Skeletal muscle tissue (tissue), 4 donors: Measurements from ENCODE around the gene PTPRN2. TPM values are rescaled to one million over a fixed set of nuclear protein-coding genes. Genes with fewer than 3 reads are reported as not detected.

Experiments used
- H3K27ac ChIP-seq: one replicate; pipeline ENCODE4 v1.7.0; 2013; ENCODE audit warnings: mild to moderate bottlenecking, low read depth, low read length, inconsistent platforms
- H3K27me3 ChIP-seq, 3 donors: one replicate each; pipeline ENCODE4 v1.7.0; 2013; ENCODE audit warnings: low read length in 3 of 3; ENCODE audit not compliant: control insufficient read depth in 3 of 3, insufficient read depth in 3 of 3
- H3K36me3 ChIP-seq, 3 donors: one replicate each; pipeline ENCODE4 v1.7.0; 2013; ENCODE audit warnings: low read length in 3 of 3; ENCODE audit not compliant: control insufficient read depth in 3 of 3, insufficient read depth in 3 of 3
- H3K4me1 ChIP-seq, 3 donors: one replicate each; pipeline ENCODE4 v1.7.0; 2013; ENCODE audit warnings: low read length in 3 of 3, mild to moderate bottlenecking in 3 of 3; ENCODE audit not compliant: control insufficient read depth in 3 of 3, insufficient read depth in 3 of 3
- H3K4me3 ChIP-seq, 3 donors: one replicate each; pipeline ENCODE4 v1.7.0; 2013; ENCODE audit warnings: low read length in 3 of 3
- H3K9ac ChIP-seq, 3 donors: one replicate each; pipeline ENCODE4 v1.7.0; 2013; ENCODE audit warnings: low read length in 3 of 3, mild to moderate bottlenecking in 3 of 3, moderate library complexity in 2 of 3, low read depth in 1 of 3
- H3K9me3 ChIP-seq, 3 donors: one replicate each; pipeline ENCODE4 v1.7.0; 2013; ENCODE audit warnings: low read length in 3 of 3; ENCODE audit not compliant: control insufficient read depth in 3 of 3
- total RNA-seq: library from RNA; depleted of rRNA; stranded (reverse); fragments of >200 nt; gene quantifications from one replicate; pipeline ENCODE4 v1.2.3, GENCODE V29; 2014
- donor health status: Osteomylitis.

PTPRN2 gene
- total RNA-seq, 1 donor from 2014 or later = 1.6 TPM

DNA sequence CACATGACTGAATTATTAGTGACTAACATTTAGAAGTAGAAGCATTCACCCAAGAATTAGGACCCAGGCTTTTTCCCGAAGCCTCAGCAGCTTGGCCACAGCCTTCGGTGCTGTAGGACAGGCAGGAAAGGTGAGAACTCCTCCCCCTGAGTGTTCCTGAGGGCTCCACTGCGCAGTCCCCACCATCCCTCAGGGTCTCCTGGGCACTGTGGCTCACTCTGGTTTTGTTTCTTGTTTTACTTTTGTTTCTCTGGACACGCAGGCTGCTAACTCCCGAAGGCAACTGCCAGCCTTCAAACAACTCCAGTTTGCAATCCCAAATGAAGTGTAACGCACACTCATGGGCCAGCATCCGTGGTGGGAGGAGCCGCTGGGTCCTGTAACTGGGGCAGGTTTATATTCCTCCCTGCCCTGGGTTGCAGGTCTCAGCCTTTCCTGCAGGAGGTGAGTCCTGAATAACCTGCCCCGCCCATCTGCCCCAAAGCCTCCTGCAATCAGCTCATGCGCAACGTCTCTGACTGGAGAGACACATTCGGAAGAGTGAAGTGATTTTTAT is 492.9 kb downstream of the PTPRN2 start:
- Histone ChIP-seq H3K36me3 (no peaks in the 10 kb centered on the region), H3K27me3 (peaks cover 0 to 2% (median 0%) of the 10 kb centered on the region in 3 donors), H3K9me3 (no peaks in the 10 kb centered on the region), H3K4me1 (no peaks in the 10 kb centered on the region), H3K4me3 (no peak overlapping the region), H3K9ac (no peak overlapping the region), H3K27ac (no peak overlapping the region)

DNA sequence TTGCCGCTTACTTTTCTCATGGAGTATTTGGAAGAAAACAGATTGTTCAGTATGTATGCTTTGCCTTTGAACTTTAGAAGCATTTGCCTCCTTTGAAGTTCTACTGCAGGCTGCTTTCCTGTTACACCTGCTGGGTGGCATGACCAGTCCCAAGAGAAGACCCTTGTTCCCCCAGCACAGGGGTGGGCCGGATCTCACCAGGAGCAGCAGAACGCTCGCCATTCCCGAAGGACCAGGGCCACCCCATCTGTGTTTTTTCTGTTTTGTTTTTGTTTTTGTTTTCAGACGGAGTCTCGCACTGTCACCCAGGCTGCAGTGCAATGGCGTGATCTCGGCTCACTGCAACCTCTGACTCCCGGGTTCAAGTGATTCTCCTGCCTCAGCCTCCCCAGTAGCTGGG is 493.6 kb downstream of the PTPRN2 start:
- no peaks in the 10 kb centered on the region for H3K4me1 ChIP-seq
- no peak overlapping the region for H3K9ac ChIP-seq
- H3K36me3 ChIP-seq = no peaks in the 10 kb centered on the region
- peaks cover 0 to 2% (median 0%) of the 10 kb centered on the region in 3 donors for H3K27me3 ChIP-seq
- H3K9me3 ChIP-seq = no peaks in the 10 kb centered on the region
- H3K27ac ChIP-seq = no peak overlapping the region
- H3K4me3 ChIP-seq = no peak overlapping the region

DNA sequence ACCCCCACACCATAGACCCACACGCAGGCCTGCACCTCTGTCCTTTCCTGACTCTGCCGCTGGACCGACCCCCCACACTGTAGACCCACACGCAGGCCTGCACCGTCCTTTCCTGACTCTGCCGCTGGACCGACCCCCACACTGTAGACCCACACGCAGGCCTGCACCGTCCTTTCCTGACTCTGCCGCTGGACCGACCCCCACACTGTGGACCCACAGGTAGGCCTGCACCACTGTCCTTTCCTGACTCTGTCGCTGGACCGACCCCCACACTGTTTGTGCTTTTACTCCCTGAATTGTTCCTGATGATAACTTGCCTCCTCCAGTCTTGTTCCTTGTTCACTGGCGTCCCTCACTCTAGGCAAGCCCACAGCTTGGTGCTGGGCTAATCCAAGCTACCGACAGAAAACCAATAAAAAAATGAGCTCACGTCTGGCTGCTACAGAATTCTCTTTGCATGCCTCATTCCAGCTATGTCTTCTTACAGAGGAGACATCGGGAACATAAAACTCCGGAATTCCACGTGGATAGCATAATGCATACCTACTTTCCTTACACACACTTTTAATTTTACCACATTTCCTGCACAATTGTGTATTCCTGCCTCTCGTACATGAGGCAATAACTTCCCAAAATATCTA is 494.3 kb downstream of the PTPRN2 start:
- Histone ChIP-seq H3K4me1 (no peaks in the 10 kb centered on the region), H3K4me3 (no peak overlapping the region), H3K9ac (no peak overlapping the region), H3K9me3 (no peaks in the 10 kb centered on the region), H3K27ac (no peak overlapping the region), H3K36me3 (no peaks in the 10 kb centered on the region), H3K27me3 (peaks cover 0 to 2% (median 0%) of the 10 kb centered on the region in 3 donors)

DNA sequence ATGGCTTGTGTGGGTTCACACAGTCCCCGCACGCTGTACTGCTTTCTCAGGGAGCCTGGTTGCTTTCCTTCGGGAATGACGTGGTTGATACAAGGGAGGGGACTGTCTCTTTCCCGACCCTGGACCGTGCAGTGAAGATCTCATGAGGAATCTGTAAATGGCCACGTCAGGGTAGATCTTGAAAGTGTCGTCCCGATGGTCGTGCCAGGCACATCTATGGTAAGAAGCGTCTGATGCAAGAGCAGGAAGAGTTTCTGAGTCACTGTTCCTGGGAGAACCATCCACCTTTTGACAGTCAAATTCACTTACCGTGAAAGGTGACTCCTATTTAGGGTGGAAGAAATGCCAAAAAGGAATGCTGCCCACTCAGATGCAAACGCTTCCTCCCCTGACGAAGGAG is 500.4 kb downstream of the PTPRN2 start:
- Histone ChIP-seq H3K9ac (no peak overlapping the region), H3K4me1 (no peaks in the 10 kb centered on the region), H3K36me3 (no peaks in the 10 kb centered on the region), H3K9me3 (no peaks in the 10 kb centered on the region), H3K27ac (no peak overlapping the region), H3K27me3 (no peaks in the 10 kb centered on the region), H3K4me3 (no peak overlapping the region)

DNA sequence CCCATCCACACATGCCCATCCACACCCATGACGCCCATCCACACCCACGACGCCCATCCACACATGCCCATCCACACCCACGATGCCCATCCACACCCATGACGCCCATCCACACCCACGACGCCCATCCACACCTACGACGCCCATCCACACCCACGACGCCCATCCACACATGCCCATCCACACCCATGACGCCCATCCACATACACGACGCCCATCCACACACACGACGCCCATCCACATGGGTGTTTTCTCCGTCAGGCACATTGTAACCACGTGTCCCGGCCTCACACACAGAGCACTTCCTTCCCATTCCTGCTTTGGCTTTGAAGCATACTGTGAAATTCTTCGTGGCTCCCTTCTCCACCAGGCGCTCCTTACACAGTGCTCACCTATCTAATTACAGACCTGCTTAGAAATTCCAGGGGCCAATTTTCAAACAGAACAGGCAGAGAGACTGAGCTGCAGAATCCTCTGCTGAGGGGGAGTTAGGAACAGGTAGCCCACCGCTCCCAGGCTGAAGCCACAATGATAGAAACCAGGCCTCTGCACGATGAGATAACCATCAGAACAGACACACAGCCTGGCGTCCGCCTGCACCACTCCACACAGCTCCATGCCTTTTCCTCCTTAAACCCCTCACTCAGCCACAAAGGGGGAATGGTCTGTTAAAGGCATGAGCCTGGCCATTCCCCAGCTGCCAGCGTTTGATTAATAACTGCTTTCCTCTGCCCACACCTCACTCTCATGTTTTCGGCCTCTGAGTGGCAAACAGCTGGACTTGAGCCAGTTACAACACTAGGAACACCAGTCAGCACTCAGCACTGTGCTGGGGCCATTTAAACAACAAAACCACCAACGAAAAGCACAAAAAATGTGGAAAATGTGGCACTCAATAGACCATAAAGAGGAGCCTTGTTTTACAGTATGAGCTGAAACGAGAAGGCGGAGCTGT is 501.6 kb downstream of the PTPRN2 start:
- H3K4me3 ChIP-seq = no peak overlapping the region
- no peaks in the 10 kb centered on the region for H3K36me3 ChIP-seq
- no peak overlapping the region for H3K9ac ChIP-seq
- peaks cover 0 to 1% (median 0%) of the 10 kb centered on the region in 3 donors for H3K9me3 ChIP-seq
- no peak overlapping the region for H3K27ac ChIP-seq
- H3K27me3 ChIP-seq = no peaks in the 10 kb centered on the region
- H3K4me1 ChIP-seq = no peaks in the 10 kb centered on the region

DNA sequence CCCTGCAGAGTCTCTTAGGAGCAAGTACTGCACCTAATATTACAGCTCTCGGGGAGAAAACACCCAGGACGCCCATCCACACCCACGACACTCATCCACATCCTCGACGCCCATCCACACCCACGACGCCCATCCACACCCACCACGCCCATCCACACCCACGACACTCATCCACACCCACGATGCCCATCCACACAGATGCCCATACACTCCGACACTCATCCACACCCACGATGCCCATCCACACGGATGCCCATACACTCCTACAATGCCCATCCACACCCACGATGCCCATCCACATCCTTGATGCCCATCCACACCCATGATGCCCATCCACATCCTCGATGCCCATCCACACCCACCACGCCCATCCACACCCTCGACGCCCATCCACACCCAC is 503.1 kb downstream of the PTPRN2 start:
- H3K9ac ChIP-seq = no peak overlapping the region
- no peak overlapping the region for H3K4me3 ChIP-seq
- H3K9me3 ChIP-seq = peaks cover 0 to 3% (median 0%) of the 10 kb centered on the region in 3 donors
- H3K27ac ChIP-seq = no peak overlapping the region
- H3K4me1 ChIP-seq = no peaks in the 10 kb centered on the region
- no peaks in the 10 kb centered on the region for H3K36me3 ChIP-seq
- no peaks in the 10 kb centered on the region for H3K27me3 ChIP-seq

DNA sequence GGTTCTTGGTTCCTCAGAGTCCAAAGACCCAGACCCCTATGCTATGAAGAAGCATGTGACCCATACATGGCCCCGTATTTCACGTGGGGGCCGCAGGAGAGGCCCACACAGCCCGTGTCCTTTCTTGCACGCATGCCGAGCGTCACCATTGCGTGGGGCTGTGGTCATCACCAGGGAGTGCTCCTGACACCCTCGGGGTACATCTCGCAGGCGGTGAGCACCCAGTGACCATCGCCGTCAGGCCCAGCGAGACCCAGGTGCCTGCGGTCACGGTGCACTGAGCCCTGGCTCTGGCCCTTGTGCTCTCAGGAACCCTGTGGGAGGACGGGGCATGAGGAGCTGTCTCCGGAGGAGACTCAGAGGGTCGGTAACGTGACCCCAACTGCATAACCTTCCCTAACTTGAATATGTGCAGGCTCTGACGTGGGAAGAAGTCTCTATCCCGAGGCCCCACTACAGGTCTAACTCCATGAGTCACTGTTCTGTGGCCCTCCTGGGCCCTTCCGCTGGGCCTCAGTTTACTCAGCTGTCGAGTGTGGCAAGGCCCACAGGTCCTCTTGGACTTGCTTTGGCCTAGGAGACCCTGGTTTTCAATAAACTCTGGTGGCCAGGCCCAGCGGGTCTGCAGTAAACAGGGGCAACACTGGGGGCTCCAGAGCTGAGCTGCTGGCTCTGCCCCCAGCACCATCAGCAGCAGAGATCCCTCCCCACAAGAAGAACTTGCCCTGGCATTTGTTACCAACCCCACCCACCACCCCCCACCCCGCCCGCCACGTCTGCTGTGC is 503.9 kb downstream of the PTPRN2 start:
- Histone ChIP-seq H3K9me3 (peaks cover 0 to 3% (median 0%) of the 10 kb centered on the region in 3 donors), H3K4me3 (no peak overlapping the region), H3K9ac (no peak overlapping the region), H3K27me3 (no peaks in the 10 kb centered on the region), H3K4me1 (no peaks in the 10 kb centered on the region), H3K27ac (no peak overlapping the region), H3K36me3 (no peaks in the 10 kb centered on the region)

DNA sequence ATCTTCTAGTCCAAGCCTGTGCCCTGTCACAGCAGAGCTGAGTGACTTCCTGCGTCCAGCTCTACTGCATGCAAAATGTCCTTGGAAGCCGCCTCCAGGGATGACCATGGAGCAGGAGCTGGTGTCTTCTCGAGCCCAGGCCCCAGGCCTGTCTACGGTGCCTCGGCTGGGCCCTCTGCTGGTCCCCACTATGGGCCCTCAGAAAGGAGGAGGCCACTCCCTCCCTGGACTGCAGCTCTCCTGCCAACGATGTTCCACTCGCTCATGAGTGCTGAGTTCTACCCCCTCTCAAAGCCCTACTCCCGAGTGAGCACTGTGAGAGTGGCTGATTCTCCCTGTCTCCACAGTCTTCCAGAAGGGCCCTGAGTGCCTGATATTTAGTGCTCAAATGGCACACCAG is 504.9 kb downstream of the PTPRN2 start:
- Histone ChIP-seq H3K9me3 (peaks cover 0 to 3% (median 0%) of the 10 kb centered on the region in 3 donors), H3K4me1 (no peaks in the 10 kb centered on the region), H3K27ac (no peak overlapping the region), H3K36me3 (no peaks in the 10 kb centered on the region), H3K4me3 (no peak overlapping the region), H3K27me3 (peaks cover 0 to 3% (median 0%) of the 10 kb centered on the region in 3 donors), H3K9ac (no peak overlapping the region)

DNA sequence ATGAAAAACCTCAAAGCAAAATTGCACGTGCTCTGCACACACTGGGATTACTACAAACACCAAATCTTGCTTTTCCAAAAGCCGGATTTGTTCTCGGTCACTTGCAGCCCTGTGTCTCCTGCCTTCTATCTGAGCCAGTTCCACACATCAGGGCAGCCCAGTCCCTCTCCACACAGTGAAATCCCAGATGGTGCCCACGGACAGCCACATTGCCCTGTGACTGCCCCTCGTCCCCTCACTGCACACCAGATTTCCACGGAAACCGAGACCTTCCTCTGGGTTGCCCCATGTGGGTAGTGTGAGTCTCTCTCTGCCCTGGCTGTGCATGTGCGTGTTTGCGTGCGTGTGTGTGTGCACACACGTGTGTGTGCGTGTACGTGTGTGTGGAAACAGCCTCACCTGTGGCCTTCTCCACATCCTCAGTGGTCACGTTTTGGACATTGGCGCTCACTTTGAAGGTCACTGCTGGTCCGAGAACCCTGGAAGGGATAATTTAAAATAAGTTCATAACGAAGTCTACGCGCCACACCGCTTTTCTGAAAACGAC is 506.7 kb downstream of the PTPRN2 start:
- Histone ChIP-seq H3K27ac (no peak overlapping the region), H3K4me3 (no peak overlapping the region), H3K27me3 (peaks cover 0 to 8% (median 0%) of the 10 kb centered on the region in 3 donors), H3K9me3 (peaks cover 0 to 3% (median 0%) of the 10 kb centered on the region in 3 donors), H3K36me3 (no peaks in the 10 kb centered on the region), H3K9ac (no peak overlapping the region), H3K4me1 (no peaks in the 10 kb centered on the region)
